Mucosa of rectum (tissue), 2 donors: ENCODE measurements around the gene C4BPA.
A peak's percentile ranks its signal among the peaks of the same experiment; 100 is the strongest.

Experiments used
- H3K27ac ChIP-seq, 2 donors: one replicate each; pipeline ENCODE4 v1.7.0; 2013; ENCODE audit warnings: inconsistent platforms in 2 of 2, low read depth in 2 of 2, low read length in 2 of 2
- H3K27me3 ChIP-seq, 2 donors: one replicate each; pipeline ENCODE4 v1.7.0; 2013; ENCODE audit warnings: low read length in 2 of 2; ENCODE audit not compliant: control insufficient read depth in 2 of 2, insufficient read depth in 2 of 2
- H3K36me3 ChIP-seq, 2 donors: one replicate each; pipeline ENCODE4 v1.7.0; 2013; ENCODE audit warnings: low read length in 2 of 2; ENCODE audit not compliant: control insufficient read depth in 2 of 2, insufficient read depth in 2 of 2
- H3K4me1 ChIP-seq, 2 donors: one replicate each; pipeline ENCODE4 v1.7.0; 2013; ENCODE audit warnings: low read length in 2 of 2, mild to moderate bottlenecking in 1 of 2; ENCODE audit not compliant: control insufficient read depth in 2 of 2, insufficient read depth in 2 of 2
- H3K4me3 ChIP-seq, 2 donors: one replicate each; pipeline ENCODE4 v1.7.0; 2013; ENCODE audit warnings: low read length in 2 of 2
- H3K9ac ChIP-seq, 2 donors: one replicate each; pipeline ENCODE4 v1.7.0; 2013; ENCODE audit warnings: low read length in 2 of 2, low read depth in 1 of 2, mild to moderate bottlenecking in 1 of 2
- H3K9me3 ChIP-seq, 2 donors: one replicate each; pipeline ENCODE4 v1.7.0; 2013; ENCODE audit warnings: low read length in 2 of 2; ENCODE audit not compliant: control insufficient read depth in 2 of 2
- donor health status: healthy.
- donor health status: Normal muscosa, but diverticular disease.

C4BPA gene

DNA sequence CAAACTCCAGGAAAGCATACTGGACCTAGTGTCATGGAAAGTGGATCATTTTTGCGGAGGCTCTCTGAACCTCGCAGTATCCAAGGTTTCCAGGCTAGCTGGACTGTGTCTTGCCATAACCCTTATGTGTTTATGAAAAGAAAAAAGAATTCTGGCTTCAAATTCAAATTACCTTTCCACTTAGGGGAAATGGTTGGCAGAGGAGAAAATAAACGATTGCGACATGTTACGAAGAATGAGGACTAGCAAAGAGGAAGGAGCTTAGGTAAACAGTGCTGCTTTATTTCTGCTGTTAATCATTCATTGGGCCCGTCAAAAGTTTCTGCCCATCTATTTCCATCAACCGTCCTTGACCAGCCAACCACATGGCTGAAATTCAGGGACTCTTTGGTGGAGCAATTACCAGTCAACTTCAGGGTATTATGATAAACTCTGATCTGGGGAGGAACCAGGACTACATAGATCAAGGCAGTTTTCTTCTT lies at the start of gene C4BPA:
Gene C4BPA, plus strand, starts transcription at position 342 of the 482 bp plus-strand sequence. CDS start 8,793 bp downstream, outside the sequence.
- Histone ChIP-seq H3K4me3 (no peak within 1 kb of the TSS), H3K4me1 (no peaks in the 10 kb centered on the region), H3K9me3 (no peaks in the 10 kb centered on the region), H3K27me3 (no peaks in the 10 kb centered on the region), H3K27ac (no peak within 1 kb of the TSS), H3K9ac (no peak within 1 kb of the TSS), H3K36me3 (no peaks in the 10 kb centered on the region)

DNA sequence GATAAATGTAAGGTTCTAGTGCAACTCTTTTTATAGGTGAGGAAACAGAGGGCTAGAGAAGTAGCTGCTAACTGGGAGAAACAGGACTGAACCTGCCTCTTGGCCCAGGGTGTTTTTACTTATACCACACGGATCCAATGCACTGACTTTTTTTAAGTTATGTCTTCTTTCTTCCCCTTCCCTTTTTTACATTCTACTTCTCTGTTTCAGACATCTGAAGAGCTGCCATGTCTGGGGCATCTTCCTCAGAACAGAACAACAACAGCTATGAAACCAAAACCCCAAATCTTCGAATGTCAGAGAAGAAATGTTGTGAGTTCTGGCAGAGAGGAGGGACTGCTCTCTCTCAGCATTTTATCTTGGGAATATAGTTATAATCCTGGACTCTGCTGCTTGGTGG lies 49.5 kb upstream of the C4BPA start:
- Histone ChIP-seq H3K36me3 (peaks cover under 1 to 10% of the 10 kb centered on the region in 2 donors), H3K9me3 (no peaks in the 10 kb centered on the region), H3K4me1 (peaks cover 34 to 44% of the 10 kb centered on the region in 2 donors), H3K4me3 (peak overlapping the region; percentile 31 to 39), H3K27ac (peak overlapping the region; percentile 95 to 97), H3K9ac (peak overlapping the region; percentile 35 to 55), H3K27me3 (no peaks in the 10 kb centered on the region)

DNA sequence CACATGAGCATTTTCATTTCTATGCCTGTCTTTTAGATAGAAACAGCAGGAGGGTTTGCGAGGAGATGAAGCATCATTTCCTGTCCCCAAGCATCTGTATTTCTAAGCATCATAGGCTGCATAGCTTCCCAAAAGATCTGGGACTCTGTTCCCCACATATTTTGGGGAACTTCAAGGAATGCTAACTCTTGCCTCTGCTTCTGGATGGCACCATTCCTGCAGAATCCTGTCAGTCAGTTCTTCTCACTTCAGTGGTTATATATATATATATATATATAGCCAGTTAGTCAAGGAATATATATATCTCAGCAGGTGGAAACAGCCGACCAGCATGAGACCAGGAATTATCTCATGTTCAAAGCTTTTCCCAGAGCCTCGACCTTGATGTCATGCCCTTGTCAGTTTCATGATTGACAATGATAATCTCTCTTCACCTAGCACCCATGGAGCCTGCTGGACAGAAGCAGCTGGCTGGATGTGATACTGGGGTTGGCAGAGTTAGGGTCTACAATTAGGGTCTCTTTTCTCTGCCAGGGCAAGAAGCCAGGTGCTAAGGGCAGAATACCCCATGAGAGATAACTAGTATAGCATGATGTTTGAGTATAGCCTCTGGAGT lies 48.5 kb upstream of the C4BPA start:
- H3K36me3 ChIP-seq = peaks cover 7 to 17% of the 10 kb centered on the region in 2 donors
- peak overlapping the region; percentile 87 to 95 for H3K27ac ChIP-seq
- H3K9me3 ChIP-seq = no peaks in the 10 kb centered on the region
- no peak overlapping the region for H3K4me3 ChIP-seq
- H3K4me1 ChIP-seq = peaks cover 31 to 42% of the 10 kb centered on the region in 2 donors
- peak overlapping the region in 1 of 2 donors; percentile 60 for H3K9ac ChIP-seq
- no peaks in the 10 kb centered on the region for H3K27me3 ChIP-seq

DNA sequence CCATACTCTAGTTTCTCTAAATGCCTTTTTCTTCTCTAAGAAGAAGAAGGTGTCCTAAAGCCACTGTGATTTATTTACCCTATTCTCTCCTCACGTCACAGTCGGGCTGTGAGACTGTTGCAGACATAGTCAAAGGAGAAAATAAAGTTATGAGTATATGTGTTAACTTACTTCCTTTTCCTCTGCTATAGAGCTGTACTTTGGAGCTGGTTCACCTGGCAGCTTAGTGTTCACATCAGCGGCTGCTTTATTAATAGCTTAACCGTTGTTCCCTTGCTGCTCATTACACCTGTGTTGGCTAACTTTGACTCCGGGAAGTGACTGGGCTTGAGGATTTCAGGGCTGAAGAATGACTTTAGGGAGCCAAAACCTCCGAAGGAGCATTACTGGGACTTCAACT lies 47.4 kb upstream of the C4BPA start:
- Histone ChIP-seq H3K9me3 (no peaks in the 10 kb centered on the region), H3K36me3 (peaks cover 8 to 21% of the 10 kb centered on the region in 2 donors), H3K4me1 (peaks cover 25 to 35% of the 10 kb centered on the region in 2 donors), H3K4me3 (peak overlapping the region; percentile 49 to 54), H3K9ac (peak overlapping the region; percentile 60 to 68), H3K27ac (peak overlapping the region; percentile 87 to 89), H3K27me3 (no peaks in the 10 kb centered on the region)

DNA sequence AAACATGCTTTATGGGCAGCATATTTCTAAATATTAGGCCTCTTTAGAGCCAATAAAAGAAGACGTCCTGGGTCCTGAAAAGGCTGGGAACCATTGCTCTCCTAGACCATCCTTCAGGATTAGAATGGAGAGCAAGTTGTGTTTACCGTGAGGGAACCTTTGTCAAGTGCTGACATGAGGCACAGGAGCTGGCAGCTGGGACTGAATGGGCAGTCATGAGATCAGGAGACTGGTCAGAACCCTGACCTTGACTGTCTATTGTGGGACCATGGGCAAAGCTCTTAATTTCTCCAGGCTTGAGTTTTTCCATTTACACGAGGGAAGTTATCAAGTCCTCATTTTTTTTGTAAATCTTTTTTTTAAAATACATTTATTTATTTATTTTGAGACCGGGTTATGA lies 45.8 kb upstream of the C4BPA start:
- Histone ChIP-seq H3K9me3 (no peaks in the 10 kb centered on the region), H3K27me3 (no peaks in the 10 kb centered on the region), H3K27ac (no peak overlapping the region), H3K4me3 (no peak overlapping the region), H3K4me1 (peaks cover 20 to 25% of the 10 kb centered on the region in 2 donors), H3K9ac (no peak overlapping the region), H3K36me3 (peaks cover 24 to 37% of the 10 kb centered on the region in 2 donors)

DNA sequence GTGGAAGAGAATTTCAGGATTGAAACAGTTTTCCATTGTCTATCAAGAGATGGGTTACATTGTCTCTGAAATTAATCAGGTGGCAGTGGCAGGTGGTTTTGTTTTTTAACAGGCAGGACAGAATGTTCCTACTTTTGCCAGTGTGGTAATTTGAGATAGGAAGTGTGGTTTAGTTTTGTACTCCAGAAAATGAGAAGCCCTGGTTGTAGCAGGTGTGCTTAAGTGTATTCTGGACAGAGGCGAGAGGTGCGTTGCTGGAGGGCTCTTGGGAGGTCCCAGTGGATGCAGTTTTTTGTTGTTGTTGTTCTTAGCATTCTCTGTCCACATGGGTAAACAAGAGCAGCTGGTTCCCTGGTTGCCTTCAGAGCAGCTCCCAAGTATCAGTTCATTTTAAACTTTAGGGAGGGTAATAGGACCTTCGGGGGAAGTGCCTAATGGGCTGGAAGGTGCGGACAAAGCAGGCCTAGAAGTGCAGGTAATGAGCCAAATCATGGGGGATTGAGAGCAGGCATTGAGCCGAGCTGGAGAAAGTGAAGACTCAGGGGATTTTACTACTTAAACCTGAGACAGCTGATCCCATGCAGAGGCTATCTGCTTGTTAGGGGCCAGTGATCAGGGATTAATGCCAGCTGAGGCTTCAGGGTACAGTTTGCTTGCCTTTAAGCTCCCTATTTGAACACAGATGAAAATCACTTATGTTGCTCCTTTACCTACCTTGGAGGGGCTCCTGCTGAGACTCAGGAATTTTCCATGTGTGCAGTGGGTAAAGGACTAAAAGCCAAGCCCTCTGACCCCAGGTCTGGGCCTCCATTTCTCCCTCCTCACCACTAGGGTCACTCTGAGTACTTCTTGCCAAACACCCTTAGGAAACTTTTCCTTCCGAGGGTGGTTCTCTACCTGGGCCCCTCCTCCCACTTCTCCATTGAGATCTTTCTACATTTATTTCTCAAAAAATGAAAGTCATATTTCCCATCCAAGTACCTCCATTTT lies 44.9 kb upstream of the C4BPA start:
- H3K36me3 ChIP-seq = peaks cover 33 to 45% of the 10 kb centered on the region in 2 donors
- no peak overlapping the region for H3K27ac ChIP-seq
- peaks cover 16 to 27% of the 10 kb centered on the region in 2 donors for H3K4me1 ChIP-seq
- no peak overlapping the region for H3K9ac ChIP-seq
- no peaks in the 10 kb centered on the region for H3K27me3 ChIP-seq
- no peak overlapping the region for H3K4me3 ChIP-seq
- H3K9me3 ChIP-seq = no peaks in the 10 kb centered on the region

DNA sequence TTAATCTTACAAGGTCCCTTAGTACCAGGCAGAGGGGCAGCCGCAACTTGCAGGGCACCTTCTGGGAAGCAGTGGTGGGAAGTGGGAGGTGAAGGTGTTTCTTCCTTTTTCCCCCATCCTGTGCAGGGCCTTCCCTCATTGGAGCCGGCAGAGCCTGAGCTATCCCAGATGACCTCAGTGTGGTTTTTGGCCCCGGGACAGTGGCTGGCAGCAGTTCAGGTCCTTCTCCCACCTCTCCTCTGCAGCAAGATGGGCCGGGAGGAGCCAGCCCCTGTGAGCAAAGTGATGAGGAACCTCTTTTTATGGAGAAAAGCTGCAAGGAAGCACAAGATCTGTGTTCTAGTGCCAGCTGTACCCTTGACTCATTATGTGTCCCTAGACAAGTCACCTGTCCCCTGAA lies 44.2 kb upstream of the C4BPA start:
- Histone ChIP-seq H3K4me1 (peaks cover 9 to 21% of the 10 kb centered on the region in 2 donors), H3K9ac (no peak overlapping the region), H3K27me3 (no peaks in the 10 kb centered on the region), H3K36me3 (peaks cover 38 to 47% of the 10 kb centered on the region in 2 donors), H3K27ac (no peak overlapping the region), H3K9me3 (no peaks in the 10 kb centered on the region), H3K4me3 (no peak overlapping the region)

DNA sequence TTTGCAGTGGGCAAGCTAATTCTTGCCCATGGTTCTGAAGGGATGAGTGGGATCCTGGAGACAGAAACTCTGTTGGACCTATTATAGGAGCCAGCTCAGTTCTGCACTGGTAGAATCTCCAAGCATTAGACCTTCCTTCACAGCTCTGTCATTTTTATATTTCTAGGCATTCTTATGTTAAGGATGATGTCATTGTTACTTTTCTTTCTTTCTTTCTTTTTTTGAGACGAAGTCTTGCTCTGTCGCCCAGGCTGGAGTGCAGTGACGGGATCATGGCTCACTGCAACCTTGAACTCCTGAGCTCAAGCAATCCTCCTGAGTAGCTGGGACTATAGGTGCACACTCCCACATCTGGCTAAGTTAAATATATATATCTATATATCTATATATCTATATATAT lies 43.4 kb upstream of the C4BPA start:
- Histone ChIP-seq H3K36me3 (peaks cover 43 to 49% of the 10 kb centered on the region in 2 donors), H3K9me3 (no peaks in the 10 kb centered on the region), H3K27me3 (no peaks in the 10 kb centered on the region), H3K27ac (no peak overlapping the region), H3K4me1 (peaks cover 4 to 21% of the 10 kb centered on the region in 2 donors), H3K4me3 (no peak overlapping the region), H3K9ac (no peak overlapping the region)

DNA sequence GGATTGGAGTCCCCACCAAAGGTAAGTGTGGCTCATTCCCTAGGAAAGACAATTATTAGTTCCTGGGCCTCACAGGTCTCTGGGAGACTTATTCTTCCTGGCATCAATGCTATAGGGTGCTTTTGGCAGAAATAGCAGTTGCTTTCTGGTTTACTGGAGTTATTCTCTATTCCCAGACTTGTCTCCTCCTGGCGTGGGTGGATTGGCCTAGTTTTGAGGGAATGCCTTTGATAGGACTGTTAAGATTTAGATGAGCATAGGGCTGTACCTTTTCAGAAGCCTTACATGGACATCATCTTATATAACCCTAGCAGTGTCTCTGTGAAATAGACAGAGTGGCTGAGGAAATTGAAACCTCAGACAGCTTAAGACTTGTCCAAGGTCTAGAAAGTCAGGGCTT lies 42.0 kb upstream of the C4BPA start:
- Histone ChIP-seq H3K27me3 (no peaks in the 10 kb centered on the region), H3K9me3 (no peaks in the 10 kb centered on the region), H3K27ac (no peak overlapping the region), H3K9ac (no peak overlapping the region), H3K4me1 (peaks cover 4 to 20% of the 10 kb centered on the region in 2 donors), H3K4me3 (no peak overlapping the region), H3K36me3 (peaks cover 44 to 54% of the 10 kb centered on the region in 2 donors)

DNA sequence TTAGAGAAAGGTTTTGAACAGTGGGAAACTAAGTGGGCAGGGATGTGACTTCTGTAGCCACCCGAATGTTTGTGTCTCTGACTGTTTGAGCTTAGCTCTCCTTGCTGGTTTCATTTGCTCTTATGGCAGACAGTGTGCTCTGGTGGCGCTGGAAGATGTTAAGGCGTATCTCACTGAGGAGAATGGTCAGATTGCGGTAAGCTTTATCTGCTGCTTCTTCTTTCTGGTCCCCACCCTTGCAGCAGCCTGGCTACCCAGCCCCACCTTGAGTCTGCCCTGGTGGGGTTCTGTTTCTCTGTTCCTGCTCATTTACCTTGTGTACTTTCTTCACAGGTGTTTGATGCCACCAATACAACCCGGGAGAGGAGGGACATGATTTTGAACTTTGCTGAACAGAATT lies 41.0 kb upstream of the C4BPA start:
- no peaks in the 10 kb centered on the region for H3K9me3 ChIP-seq
- H3K4me3 ChIP-seq = no peak overlapping the region
- peaks cover 5 to 26% of the 10 kb centered on the region in 2 donors for H3K4me1 ChIP-seq
- no peak overlapping the region for H3K27ac ChIP-seq
- H3K36me3 ChIP-seq = peaks cover 50 to 54% of the 10 kb centered on the region in 2 donors
- H3K27me3 ChIP-seq = no peaks in the 10 kb centered on the region
- H3K9ac ChIP-seq = no peak overlapping the region
